ENCODE results near the gene UGGT1. TPM values are rescaled to one million over a fixed set of nuclear protein-coding genes. Genes with fewer than 3 reads are reported as not detected.

UGGT1 gene
- total RNA-seq, 1 donor = 108 TPM

GRCh38 chr2:128241896-128242295, 150.9 kb downstream of the UGGT1 start:
- no peak overlapping the region for H3K4me3 ChIP-seq (ENCODE audit: low read depth, low read length)
- TF ChIP-seq, protein P1, sequence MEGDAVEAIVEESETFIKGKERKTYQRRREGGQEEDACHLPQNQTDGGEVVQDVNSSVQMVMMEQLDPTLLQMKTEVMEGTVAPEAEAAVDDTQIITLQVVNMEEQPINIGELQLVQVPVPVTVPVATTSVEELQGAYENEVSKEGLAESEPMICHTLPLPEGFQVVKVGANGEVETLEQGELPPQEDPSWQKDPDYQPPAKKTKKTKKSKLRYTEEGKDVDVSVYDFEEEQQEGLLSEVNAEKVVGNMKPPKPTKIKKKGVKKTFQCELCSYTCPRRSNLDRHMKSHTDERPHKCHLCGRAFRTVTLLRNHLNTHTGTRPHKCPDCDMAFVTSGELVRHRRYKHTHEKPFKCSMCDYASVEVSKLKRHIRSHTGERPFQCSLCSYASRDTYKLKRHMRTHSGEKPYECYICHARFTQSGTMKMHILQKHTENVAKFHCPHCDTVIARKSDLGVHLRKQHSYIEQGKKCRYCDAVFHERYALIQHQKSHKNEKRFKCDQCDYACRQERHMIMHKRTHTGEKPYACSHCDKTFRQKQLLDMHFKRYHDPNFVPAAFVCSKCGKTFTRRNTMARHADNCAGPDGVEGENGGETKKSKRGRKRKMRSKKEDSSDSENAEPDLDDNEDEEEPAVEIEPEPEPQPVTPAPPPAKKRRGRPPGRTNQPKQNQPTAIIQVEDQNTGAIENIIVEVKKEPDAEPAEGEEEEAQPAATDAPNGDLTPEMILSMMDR (IDR thresholded peaks at IDR 0.05; ENCODE audit: insufficient read depth, low read length) = no peak
- no peak for DNase-seq (ENCODE audit: low read depth)

Small RNA genes lying within 50 kb of the gene (small RNA-seq; reads per million reads assigned to genes)
- not detected for gene AC108059.2
- not detected for gene AC108059.3
- not detected for gene DYNLT3P2
- gene RF00019 = not detected

Other genes with a start within 250 kb of the UGGT1 start
- 10.9 and 24.7 TPM in 2 replicates for gene POLR2D, start 233.0 kb upstream of the UGGT1 start, total RNA-seq (ENCODE audit: low replicate concordance)
- 7.6 and 12.4 TPM in 2 replicates for gene AMMECR1L, start 205.2 kb upstream of the UGGT1 start, total RNA-seq (ENCODE audit: low replicate concordance)
- gene SAP130, start 63.1 kb upstream of the UGGT1 start, total RNA-seq (ENCODE audit: low replicate concordance) = 3.5 and 15.2 TPM in 2 replicates
- gene HS6ST1, start 227.7 kb downstream of the UGGT1 start, total RNA-seq (ENCODE audit: low replicate concordance) = 7.7 and 10.6 TPM in 2 replicates

Measured in fibroblast of the aortic adventitia (primary cell).